GM12872 (cell line): ENCODE data around the gene CTNNBIP1.

Experiments
- TF ChIP-seq, protein P1 (sequence below): IDR thresholded peaks from 3 replicates; pipeline ENCODE4 v1.5.1; 2011; ENCODE audit warnings: low read depth, mild to moderate bottlenecking, low read length, moderate library complexity; ENCODE audit not compliant: insufficient read depth

Gene CTNNBIP1

DNA sequence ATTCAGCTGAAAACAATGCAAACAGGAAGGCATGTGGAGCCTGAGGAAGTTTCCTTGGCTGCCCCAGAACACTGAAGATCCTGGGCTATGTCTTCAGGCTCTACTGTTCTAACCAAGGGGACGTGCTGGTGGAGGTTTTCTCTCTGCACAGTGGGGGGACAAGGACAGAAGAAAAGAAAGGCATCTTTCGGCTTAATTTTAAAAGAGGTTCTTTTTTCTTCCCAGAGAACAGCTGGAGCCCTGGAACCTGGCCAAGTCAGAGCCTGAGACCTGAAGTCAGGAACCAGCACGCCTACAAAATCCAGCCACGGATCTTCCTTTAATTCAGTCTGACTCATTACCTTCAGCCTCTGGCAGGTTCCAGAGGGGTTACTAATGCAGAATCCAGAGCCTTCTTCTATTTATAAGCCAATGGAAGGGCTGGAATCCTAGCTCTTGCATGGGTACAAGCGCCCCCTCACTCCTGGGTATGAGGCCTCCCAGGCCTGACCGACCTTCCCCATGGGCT is 19.8 kb downstream of the CTNNBIP1 start:
- TF ChIP-seq, protein P1, sequence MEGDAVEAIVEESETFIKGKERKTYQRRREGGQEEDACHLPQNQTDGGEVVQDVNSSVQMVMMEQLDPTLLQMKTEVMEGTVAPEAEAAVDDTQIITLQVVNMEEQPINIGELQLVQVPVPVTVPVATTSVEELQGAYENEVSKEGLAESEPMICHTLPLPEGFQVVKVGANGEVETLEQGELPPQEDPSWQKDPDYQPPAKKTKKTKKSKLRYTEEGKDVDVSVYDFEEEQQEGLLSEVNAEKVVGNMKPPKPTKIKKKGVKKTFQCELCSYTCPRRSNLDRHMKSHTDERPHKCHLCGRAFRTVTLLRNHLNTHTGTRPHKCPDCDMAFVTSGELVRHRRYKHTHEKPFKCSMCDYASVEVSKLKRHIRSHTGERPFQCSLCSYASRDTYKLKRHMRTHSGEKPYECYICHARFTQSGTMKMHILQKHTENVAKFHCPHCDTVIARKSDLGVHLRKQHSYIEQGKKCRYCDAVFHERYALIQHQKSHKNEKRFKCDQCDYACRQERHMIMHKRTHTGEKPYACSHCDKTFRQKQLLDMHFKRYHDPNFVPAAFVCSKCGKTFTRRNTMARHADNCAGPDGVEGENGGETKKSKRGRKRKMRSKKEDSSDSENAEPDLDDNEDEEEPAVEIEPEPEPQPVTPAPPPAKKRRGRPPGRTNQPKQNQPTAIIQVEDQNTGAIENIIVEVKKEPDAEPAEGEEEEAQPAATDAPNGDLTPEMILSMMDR: no peak

GRCh38 chr1:9889411-9889810 is 20.7 kb downstream of the CTNNBIP1 start:
- TF ChIP-seq, protein P1: no peak

DNA sequence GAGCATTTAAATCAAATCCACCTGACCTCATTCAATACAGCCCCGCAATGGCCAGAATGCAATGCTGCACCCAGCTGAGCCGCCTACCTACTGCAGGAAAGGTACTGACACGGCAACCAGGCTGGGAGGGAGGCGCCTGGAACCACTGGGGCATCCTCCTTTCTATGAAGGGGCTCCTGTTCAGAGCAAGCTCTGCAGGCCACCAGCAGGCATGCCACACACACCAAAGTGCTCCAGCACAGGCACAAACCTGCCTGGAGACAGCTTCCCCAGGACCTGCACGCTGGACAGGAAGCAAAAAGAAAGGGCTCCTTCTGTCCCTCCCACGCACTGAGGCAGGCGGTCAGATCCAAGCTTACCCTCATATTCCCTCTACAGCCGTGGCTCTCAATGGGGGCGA is 21.2 kb downstream of the CTNNBIP1 start:
- TF ChIP-seq, protein P1: no peak

DNA sequence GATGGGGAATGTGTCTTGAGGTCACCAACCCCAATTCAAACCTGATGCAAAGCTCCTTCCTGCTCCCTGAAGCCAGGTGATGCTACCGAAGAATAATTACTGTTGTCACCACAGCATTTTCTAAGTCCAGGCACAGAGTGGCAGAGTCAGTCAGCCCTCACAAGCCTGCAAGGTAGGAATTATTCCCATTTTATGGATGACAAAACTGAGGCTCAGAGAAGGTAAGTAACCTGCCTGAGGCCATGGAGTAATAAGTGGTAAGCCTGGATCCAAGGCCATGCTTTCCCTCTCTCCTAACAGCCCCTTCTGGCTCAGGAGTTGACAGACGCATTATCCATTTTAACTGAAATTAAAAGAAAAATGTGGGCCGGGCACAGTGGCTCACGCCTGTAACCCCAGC is 23.0 kb downstream of the CTNNBIP1 start:
- TF ChIP-seq, protein P1: no peak

GRCh38 chr1:9886092-9886742 is 23.9 kb downstream of the CTNNBIP1 start:
- TF ChIP-seq, protein P1: no peak

DNA sequence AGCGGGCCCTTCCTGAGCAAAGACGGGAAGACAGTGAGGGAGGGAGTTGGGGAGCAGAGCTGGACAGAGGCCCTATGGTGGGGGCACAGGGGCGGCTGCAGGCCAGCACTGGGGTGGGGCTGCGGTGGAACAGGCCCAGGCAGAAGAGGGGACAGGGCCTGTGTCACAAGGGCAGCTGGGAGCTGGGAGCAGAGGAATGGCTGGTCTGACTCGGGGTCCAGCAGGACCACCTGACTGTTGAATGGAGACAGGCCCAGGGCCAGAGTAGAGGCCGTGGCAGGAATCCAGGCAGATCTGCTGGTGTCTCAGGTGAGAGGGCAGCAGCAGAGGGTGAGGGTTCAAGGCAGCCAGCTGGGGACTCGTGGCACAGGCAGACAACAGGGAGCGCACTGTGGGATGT is 25.3 kb downstream of the CTNNBIP1 start:
- TF ChIP-seq, protein P1: no peak

- TF ChIP-seq, protein P1: no peak
Measured at GRCh38 chr1:9883585-9884449, 26.3 kb downstream of the CTNNBIP1 start.
